GM12873 (cell line): ENCODE results near the gene NUP85.

Source experiments
- TF ChIP-seq, protein P1 (sequence below): IDR thresholded peaks from 2 replicates; pipeline ENCODE4 v1.5.1; 2012; ENCODE audit warnings: low read depth, mild to moderate bottlenecking, moderate library complexity, low read length, control low read depth; ENCODE audit not compliant: insufficient read depth; ENCODE audit errors: missing control alignments

NUP85 gene, protein sequence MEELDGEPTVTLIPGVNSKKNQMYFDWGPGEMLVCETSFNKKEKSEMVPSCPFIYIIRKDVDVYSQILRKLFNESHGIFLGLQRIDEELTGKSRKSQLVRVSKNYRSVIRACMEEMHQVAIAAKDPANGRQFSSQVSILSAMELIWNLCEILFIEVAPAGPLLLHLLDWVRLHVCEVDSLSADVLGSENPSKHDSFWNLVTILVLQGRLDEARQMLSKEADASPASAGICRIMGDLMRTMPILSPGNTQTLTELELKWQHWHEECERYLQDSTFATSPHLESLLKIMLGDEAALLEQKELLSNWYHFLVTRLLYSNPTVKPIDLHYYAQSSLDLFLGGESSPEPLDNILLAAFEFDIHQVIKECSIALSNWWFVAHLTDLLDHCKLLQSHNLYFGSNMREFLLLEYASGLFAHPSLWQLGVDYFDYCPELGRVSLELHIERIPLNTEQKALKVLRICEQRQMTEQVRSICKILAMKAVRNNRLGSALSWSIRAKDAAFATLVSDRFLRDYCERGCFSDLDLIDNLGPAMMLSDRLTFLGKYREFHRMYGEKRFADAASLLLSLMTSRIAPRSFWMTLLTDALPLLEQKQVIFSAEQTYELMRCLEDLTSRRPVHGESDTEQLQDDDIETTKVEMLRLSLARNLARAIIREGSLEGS

DNA sequence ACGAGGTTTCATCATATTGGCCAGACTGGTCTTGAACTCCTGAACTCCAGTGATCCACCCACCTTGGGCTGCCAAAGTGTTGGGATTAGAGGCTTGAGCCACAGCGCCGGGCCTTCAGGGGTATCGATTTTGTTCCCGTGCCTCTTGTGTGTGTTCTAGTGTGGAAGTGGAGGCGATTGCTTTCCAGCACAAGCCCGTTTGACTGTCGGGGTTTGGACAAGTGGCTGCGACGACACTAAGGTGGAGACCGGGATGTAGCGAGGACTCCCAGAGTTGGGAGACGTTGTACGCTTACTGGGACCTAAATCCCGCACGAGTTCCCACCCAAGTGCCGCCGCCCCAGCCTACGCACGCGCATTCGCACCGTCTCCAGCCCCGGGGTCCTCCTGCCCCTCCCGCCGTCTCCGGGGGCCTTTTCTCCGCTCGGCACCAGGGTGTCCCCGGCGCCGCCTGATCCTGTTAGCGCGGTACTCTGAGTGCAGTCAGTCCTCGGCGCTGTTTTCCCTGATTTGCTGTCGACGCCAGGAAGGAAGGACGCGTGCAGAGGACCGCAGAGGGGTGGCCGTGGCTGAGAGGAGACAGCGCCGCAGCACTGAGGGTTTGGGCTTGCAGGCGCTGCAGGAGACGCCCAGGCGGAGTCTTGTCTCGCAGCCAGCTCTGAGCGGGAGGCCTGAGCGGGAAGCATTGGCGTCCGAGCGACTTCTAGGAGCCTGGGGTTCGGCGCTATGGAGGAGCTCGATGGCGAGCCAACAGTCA lies at the start of gene NUP85:
Gene NUP85 (plus strand): TSS at position 643 of the 756 bp plus-strand sequence. CDS start 83 bp downstream, at position 726.
- TF ChIP-seq, protein P1, sequence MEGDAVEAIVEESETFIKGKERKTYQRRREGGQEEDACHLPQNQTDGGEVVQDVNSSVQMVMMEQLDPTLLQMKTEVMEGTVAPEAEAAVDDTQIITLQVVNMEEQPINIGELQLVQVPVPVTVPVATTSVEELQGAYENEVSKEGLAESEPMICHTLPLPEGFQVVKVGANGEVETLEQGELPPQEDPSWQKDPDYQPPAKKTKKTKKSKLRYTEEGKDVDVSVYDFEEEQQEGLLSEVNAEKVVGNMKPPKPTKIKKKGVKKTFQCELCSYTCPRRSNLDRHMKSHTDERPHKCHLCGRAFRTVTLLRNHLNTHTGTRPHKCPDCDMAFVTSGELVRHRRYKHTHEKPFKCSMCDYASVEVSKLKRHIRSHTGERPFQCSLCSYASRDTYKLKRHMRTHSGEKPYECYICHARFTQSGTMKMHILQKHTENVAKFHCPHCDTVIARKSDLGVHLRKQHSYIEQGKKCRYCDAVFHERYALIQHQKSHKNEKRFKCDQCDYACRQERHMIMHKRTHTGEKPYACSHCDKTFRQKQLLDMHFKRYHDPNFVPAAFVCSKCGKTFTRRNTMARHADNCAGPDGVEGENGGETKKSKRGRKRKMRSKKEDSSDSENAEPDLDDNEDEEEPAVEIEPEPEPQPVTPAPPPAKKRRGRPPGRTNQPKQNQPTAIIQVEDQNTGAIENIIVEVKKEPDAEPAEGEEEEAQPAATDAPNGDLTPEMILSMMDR, result no peak

DNA sequence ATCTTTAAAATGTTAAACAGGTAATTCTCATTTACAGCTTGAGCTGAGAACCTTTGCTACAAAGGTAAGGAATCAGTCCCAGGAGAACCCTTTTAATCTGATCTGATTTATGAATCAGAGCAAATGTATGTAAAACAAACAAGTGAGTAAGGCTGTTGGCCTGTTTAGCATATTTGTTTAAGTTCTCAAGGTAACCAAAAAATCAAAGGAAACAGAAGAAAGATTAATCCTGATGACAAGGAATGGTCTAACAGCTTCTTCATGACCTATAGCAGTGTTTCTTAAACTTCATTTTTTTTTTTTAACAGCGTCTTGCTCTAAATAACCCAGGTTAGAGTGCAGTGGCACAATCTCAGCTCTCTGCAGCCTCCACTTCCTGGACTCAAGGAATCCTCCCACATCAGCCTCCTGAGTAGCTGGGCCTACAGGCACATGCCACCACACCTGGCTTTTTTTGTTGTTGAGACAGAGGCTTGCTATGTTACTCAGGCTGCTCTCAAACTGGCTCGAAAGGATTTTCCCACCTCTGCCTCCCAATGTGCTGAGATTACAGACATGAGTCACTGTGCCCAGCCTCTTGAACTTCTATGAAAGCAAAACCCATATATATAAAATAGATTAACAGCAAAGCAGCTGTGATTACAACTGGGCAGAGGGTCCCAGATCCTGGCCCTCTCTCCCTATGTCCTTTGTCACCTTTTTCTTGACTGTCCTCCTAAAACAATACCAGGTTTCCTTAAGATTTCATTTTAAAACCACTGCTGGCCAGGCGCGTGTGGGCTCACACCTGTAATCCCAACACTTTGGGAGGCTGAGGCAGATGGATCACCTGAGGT lies 46.1 kb upstream of the NUP85 start:
- TF ChIP-seq, protein P1, result no peak

DNA sequence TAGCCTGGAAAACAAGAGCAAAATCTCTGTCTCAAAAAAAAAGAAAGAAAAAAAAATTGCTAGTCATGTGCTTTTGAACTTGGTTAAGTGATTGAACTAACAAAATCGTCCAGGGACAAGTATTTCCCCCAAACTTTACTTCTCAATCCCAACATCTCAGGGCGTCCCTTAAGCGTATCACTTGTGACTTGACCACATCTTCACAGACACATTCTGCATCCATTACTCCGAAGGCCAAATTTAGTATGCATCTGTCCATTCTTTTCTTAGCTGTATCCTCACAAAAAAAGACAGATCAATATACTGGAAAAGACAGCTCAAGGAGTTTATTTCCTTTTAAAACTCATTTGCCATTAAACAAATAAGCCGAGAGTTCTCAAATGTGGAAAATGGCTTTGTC lies 45.3 kb upstream of the NUP85 start:
- TF ChIP-seq, protein P1, result no peak

DNA sequence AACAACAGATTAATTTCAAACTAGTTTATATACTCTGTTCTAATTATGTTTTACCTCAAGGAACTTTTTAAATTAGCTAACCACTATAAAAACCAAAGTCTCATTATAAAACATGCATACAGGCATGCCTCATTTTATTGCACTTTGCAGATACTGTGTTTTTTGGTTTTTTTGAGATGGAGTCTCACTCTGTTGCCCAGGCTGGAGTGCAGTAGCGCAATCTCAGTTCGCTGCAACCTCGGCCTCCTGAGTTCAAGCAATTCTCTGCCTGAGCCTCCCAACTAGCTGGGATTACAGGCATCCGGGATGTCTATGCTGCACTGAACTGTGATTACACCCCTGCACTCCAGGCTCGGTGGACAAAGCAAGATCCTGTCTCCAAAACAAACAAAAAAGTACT lies 42.4 kb upstream of the NUP85 start:
- TF ChIP-seq, protein P1, result no peak

DNA sequence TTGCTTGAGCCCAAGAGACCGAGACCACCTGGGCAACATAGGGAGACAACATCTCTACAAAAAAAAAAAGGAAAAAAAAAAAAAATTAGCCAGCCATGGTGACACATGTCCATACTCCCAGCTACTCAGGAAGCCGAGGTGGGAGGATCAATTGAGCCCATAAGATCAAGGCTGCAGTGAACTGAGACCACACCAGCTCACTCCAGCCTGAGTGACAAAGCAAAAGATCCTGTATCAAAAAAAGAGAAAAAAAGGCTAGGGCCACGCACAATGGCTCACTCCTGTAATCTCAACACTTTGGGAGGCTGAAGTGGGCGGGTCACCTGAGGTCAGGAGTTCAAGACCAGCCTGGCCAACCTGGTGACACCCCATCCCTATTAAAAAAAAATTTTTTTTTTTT lies 36.5 kb upstream of the NUP85 start:
- TF ChIP-seq, protein P1, result no peak

DNA sequence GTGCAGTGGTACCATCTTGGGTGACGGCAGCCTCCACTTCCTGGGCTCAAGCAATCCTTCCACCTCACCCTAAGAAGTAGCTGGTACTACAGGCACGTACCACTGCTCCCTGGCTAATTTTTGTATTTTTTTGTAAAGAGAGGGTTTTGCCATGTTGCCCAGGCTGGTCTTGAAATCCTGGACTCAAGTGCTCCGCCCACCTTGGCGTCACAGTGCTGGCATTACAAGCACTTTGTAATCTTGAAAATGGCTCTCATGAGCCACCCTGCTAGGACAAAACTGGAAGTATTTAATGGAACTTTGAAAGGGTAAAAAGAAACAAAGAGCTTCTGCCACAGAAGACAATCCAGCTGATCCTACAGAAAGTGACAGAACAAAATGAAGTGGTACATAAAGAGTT lies 32.0 kb upstream of the NUP85 start:
- TF ChIP-seq, protein P1, result no peak

DNA sequence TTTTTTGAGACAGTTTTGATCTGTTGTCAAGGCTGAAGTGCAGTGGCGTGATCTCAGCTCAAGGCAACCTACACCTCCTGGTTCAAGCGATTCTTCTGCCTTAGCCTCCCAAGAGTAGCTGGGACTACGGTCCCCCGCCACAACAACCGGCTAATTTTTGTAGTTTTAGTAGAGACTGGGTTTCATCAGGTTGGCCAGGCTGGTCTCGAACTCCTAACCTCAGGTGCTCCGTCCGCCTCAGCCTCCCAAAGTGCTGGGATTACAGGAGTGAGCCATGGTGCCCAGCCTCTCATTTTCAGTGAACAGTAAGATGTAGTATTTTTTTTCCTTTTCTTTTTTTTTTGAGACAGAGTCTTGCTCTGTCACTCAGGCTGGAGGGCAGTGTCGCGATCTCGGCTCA lies 30.5 kb upstream of the NUP85 start:
- TF ChIP-seq, protein P1, result no peak
